ENCODE data around the gene IL15RA.
"Not testable (repeated sequence)": the region's sequence is repeated elsewhere in the genome, so short reads cannot be mapped to it uniquely, and the experiment has no call there.

IL15RA gene

DNA sequence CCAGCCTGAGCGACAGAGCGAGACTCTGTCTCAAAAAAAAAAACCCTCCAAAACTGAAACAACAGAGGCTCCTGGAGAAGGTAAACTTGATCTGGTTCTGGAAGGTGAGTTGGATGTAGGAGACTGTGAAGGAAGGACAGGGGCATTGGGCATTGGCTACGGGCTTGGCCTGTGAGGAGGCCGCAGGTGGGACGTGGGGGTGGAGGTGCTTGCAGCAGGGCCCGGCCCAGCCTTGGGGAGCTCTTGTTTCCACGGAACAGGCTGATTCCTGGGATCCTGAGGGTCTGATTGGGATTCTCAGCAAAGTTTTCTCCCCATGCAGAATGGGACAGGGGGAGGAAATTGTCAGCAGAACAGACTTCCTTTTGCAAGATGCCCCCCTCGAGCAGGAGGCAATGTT is 30.6 kb downstream of the IL15RA start:
- TF ChIP-seq, protein P1, sequence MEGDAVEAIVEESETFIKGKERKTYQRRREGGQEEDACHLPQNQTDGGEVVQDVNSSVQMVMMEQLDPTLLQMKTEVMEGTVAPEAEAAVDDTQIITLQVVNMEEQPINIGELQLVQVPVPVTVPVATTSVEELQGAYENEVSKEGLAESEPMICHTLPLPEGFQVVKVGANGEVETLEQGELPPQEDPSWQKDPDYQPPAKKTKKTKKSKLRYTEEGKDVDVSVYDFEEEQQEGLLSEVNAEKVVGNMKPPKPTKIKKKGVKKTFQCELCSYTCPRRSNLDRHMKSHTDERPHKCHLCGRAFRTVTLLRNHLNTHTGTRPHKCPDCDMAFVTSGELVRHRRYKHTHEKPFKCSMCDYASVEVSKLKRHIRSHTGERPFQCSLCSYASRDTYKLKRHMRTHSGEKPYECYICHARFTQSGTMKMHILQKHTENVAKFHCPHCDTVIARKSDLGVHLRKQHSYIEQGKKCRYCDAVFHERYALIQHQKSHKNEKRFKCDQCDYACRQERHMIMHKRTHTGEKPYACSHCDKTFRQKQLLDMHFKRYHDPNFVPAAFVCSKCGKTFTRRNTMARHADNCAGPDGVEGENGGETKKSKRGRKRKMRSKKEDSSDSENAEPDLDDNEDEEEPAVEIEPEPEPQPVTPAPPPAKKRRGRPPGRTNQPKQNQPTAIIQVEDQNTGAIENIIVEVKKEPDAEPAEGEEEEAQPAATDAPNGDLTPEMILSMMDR (IDR thresholded peaks at IDR 0.05; ENCODE audit: low read length, missing control alignments), result no peak
- no peak overlapping the region for H3K4me3 ChIP-seq (replicated peaks; ENCODE audit: low read depth, low read length)
- DNase-seq (ENCODE audit: low read depth), result no peak

DNA sequence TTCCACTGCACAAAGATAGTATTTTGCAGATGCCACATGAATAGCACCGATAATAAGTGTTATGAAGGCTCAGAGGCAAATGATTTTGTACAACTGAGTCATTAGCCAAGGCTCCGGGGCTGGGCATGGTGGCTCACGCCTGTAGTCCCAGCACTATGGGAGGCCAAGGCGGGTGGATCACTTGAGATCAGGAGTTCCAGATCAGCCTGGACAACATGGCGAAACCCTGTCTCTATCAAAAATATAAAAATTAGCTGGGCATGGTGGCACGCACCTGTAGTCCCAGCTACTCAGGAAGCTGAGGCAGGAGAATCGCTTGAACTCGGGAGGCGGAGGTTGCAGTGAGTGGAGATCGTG is 30.9 kb downstream of the IL15RA start:
- not testable (repeated sequence) for DNase-seq (ENCODE audit: low read depth)
- peak overlapping the region; percentile 2 for H3K4me3 ChIP-seq (replicated peaks; ENCODE audit: low read depth, low read length)

DNA sequence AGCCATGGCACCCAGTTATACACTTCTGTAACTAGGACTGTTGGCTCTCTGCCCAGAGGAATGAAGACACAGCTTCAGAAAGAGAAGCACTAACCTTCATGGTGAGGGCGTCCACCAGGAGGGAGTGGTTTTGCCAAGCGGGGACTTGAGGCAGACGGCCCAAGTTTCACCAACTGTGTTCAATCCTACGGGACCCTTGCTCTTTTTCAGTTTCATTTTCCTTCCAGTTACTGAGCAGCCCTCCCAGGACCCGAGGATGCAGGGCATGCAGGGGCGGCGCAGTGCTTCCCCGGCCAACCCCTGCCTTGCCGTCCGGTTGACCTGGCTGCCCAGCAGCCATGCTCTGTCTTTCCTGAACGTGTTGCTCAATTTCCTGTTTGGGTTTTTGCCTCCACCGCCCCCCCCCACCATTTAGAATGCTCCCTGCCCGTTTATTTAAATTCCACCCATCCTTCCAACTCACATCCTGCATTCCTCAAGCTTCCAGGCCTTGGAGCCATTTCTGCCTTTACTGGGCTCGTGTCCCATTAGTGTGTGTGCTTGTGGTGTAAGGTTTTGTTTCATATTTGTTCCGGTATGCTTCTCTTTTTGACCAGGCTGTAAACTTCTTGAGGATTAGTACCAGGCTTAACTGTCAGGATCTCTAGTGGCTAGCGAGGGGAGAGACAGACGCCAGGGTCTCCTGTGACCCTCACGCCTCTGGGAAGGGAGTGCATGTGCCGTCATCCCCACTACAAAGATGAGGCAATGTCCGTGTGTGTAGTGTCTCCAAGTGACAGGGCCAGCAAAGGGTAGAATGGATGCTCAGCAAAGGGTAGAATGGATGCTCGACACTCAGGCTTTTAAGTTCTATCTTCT is 31.6 kb downstream of the IL15RA start:
- TF ChIP-seq, protein P1 (IDR thresholded peaks at IDR 0.05; ENCODE audit: low read length, missing control alignments), result no peak
- peak overlapping the region; percentile 38 for H3K4me3 ChIP-seq (replicated peaks; ENCODE audit: low read depth, low read length)
- DNase-seq (ENCODE audit: low read depth), result peak; percentile 97

GRCh38 chr10:5945190-5945509 is 32.2 kb downstream of the IL15RA start:
- TF ChIP-seq, protein P1 (IDR thresholded peaks at IDR 0.05; ENCODE audit: low read length, missing control alignments), result no peak
- H3K4me3 ChIP-seq (replicated peaks; ENCODE audit: low read depth, low read length), result peak overlapping the region; percentile 38

DNA sequence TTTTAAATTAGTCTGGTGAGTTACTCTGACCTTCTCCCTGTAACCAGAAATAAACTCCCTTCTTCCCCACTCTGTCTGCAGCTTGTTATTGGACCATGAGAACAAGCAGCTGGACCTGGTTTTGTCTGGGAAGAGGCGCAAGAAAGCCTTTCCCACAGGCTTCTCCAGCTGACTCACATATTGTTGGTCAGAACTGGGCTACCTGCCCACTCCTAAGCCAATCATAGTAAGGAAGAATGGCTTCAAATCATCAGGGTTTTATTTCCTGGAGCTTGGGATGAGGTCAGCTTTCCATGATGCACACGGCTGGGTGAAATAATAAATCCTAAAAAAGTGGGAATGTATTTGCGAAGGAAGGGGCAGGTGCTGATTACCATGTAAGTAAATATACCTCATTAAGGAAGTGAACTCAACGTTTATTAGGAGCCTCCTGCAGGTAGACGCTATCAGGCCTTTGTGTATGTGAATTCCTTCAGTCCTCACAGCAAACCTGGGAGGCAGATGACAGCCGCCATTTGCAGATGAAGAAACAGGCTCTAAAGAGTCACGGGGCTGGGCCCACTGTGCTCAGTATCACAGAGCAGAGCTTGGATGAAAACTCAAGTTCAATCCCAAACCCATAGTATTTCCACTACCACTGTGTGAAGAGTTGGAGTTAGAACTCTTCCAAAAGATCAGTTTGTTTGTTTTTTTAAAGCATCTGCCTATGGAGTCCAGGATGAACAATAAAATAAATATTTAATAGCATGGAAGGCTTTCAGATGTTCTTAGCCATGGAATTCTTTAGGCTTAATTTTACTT is 32.8 kb downstream of the IL15RA start:
- DNase-seq (ENCODE audit: low read depth), result peak; percentile 100
- peak overlapping the region; percentile 38 for H3K4me3 ChIP-seq (replicated peaks; ENCODE audit: low read depth, low read length)
- TF ChIP-seq, protein P1 (IDR thresholded peaks at IDR 0.05; ENCODE audit: low read length, missing control alignments), result no peak

More at GRCh38 chr10:5945190-5945509, 32.2 kb downstream of the IL15RA start:
- no peak for DNase-seq (ENCODE audit: low read depth)

GRCh38 chr10:5943536-5943935 is 33.8 kb downstream of the IL15RA start:
- H3K4me3 ChIP-seq (replicated peaks; ENCODE audit: low read depth, low read length), result no peak overlapping the region
- TF ChIP-seq, protein P1 (IDR thresholded peaks at IDR 0.05; ENCODE audit: low read length, missing control alignments), result no peak
- peak; percentile 73 for DNase-seq (ENCODE audit: low read depth)

DNA sequence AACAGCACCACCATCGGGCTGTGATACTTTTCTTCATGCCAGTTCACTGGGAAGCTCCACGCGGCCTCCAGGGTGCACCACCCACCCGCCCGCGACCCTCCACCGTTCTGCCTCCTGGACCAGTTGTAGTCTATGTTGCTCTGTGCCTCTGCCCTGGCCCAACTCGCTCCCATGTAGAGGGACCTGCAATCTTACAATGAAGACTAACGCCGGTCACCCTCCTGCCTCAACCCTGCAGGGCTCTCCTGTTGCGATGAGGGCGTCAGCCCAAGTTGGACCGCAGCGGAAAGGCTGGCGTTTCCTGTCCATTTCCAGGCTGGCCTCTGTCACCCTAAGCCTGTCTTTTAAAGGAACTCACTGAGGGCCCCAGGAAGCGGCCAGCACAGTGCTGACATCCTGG is 34.9 kb downstream of the IL15RA start:
- DNase-seq (ENCODE audit: low read depth), result no peak
- TF ChIP-seq, protein P1 (IDR thresholded peaks at IDR 0.05; ENCODE audit: low read length, missing control alignments), result no peak
- H3K4me3 ChIP-seq (replicated peaks; ENCODE audit: low read depth, low read length), result no peak overlapping the region
